22Rv1 (cell line): ENCODE measurements around the gene SYT9.

ENCODE experiments used
- CTCF ChIP-seq: fragments of 450-650 bp; IDR thresholded peaks from 2 replicates; pipeline ENCODE4 v1.5.1; 2017; ENCODE audit warnings: mild to moderate bottlenecking
- ZFX ChIP-seq: fragments of 450-650 bp; IDR thresholded peaks from 2 replicates; pipeline ENCODE4 v1.6.1; 2017; ENCODE audit warnings: antibody characterized with exemption, borderline replicate concordance

GRCh38 chr11:7286178-7286577 is 34.5 kb downstream of the SYT9 start:
- TF ChIP-seq CTCF, result no peak
- TF ChIP-seq ZFX, result no peak
